NCI-H1092 (cell line): ENCODE data around the gene NKAIN2.
A peak's percentile ranks its signal among the peaks of the same experiment; 100 is the strongest.
"Not testable (repeated sequence)": the region's sequence is repeated elsewhere in the genome, so short reads cannot be mapped to it uniquely, and the experiment has no call there.

Experiments
- DNase-seq: peaks from one replicate; lab custom pipeline; 2025; lab: John Stamatoyannopoulos, UW

Gene NKAIN2

GRCh38 chr6:124203812-124204167 is 400.1 kb downstream of the NKAIN2 start:
- no peak for DNase-seq

GRCh38 chr6:124205921-124206320 is 402.3 kb downstream of the NKAIN2 start:
- no peak for DNase-seq

GRCh38 chr6:124223611-124224345 is 420.1 kb downstream of the NKAIN2 start:
- DNase-seq = no peak

GRCh38 chr6:124226396-124226795 is 422.7 kb downstream of the NKAIN2 start:
- DNase-seq = no peak

GRCh38 chr6:124233221-124233620 is 429.6 kb downstream of the NKAIN2 start:
- no peak for DNase-seq

- DNase-seq = no peak
Observed at GRCh38 chr6:124234801-124235200, 431.1 kb downstream of the NKAIN2 start.

- DNase-seq = no peak
Observed at GRCh38 chr6:124237911-124238310, 434.2 kb downstream of the NKAIN2 start.

GRCh38 chr6:124238408-124238807 is 434.7 kb downstream of the NKAIN2 start:
- not testable (repeated sequence) for DNase-seq

GRCh38 chr6:124254941-124255685 is 451.4 kb downstream of the NKAIN2 start:
- DNase-seq = peak; percentile 2

GRCh38 chr6:124260337-124260736 is 456.7 kb downstream of the NKAIN2 start:
- DNase-seq = no peak

- DNase-seq = no peak
Observed at GRCh38 chr6:124269733-124270132, 466.1 kb downstream of the NKAIN2 start.

GRCh38 chr6:124273701-124274100 is 470.0 kb downstream of the NKAIN2 start:
- no peak for DNase-seq

GRCh38 chr6:124282541-124282940 is 478.9 kb downstream of the NKAIN2 start:
- no peak for DNase-seq

GRCh38 chr6:124283486-124283885 is 479.8 kb downstream of the NKAIN2 start:
- no peak for DNase-seq

- DNase-seq = no peak
Observed at GRCh38 chr6:124285146-124285545, 481.5 kb downstream of the NKAIN2 start.

GRCh38 chr6:124294574-124295200 is 491.0 kb downstream of the NKAIN2 start:
- DNase-seq = no peak

- DNase-seq = no peak
Observed at GRCh38 chr6:124297507-124297906, 493.8 kb downstream of the NKAIN2 start.

GRCh38 chr6:124298730-124299129 is 495.1 kb downstream of the NKAIN2 start:
- DNase-seq = peak; percentile 3

- DNase-seq = not testable (repeated sequence)
Observed at GRCh38 chr6:124300907-124301306, 497.2 kb downstream of the NKAIN2 start.

- no peak for DNase-seq
Observed at GRCh38 chr6:124303971-124304370, 500.3 kb downstream of the NKAIN2 start.

- DNase-seq = no peak
Observed at GRCh38 chr6:124310139-124310538, 506.5 kb downstream of the NKAIN2 start.

GRCh38 chr6:124319410-124319809 is 515.7 kb downstream of the NKAIN2 start:
- no peak for DNase-seq

GRCh38 chr6:124324237-124324636 is 520.6 kb downstream of the NKAIN2 start:
- no peak for DNase-seq
